Omental fat pad (tissue), 4 donors: ENCODE measurements around the gene ANXA1. TPM values are rescaled to one million over a fixed set of nuclear protein-coding genes. Genes with fewer than 3 reads are reported as not detected.

Experiments
- total RNA-seq, 4 donors: library from RNA; depleted of rRNA; stranded (reverse); fragments of >200 nt; gene quantifications; one replicate each; pipeline ENCODE4 v1.1.0, GENCODE V29; 2016

The ANXA1 gene
- total RNA-seq, 4 donors from 2014 or later, result 513 to 2,547 (median 1,383) TPM

Other genes starting within 250 kb of the ANXA1 start
- 100 to 1,000 TPM; 119 to 151 (median 138) TPM for gene ALDH1A1, start 198.8 kb upstream of the ANXA1 start, total RNA-seq